Skeletal muscle cell (primary cell): ENCODE data around the gene CTXN3.
A peak's percentile ranks its signal among the peaks of the same experiment; 100 is the strongest.

Experiments used
- DNase-seq: peaks from one replicate; pipeline ENCODE4 v3.0.0-alpha.2; 2010; ENCODE audit warnings: low read depth
- H3K4me3 ChIP-seq: 2 replicates; pipeline ENCODE4 v1.5.1; 2011; ENCODE audit warnings: low read depth, mild to moderate bottlenecking, control low read depth, low read length, moderate library complexity

Gene CTXN3

GRCh38 chr5:127649018-127649439 lies at the start of gene CTXN3:
Gene CTXN3 (plus strand): TSS chr5:127649082. CDS start chr5:127657522, 8,440 bp downstream.
- no peak for DNase-seq

GRCh38 chr5:127599320-127599719 lies 49.6 kb upstream of the CTXN3 start:
- no peak for DNase-seq

More at GRCh38 chr5:127649018-127649439, at the start of gene CTXN3:
- no peak within 1 kb of the TSS for H3K4me3 ChIP-seq

GRCh38 chr5:127599847-127600246 lies 49.0 kb upstream of the CTXN3 start:
- H3K4me3 ChIP-seq: no peak overlapping the region
- no peak for DNase-seq

More at GRCh38 chr5:127599320-127599719, 49.6 kb upstream of the CTXN3 start:
- H3K4me3 ChIP-seq: no peak overlapping the region

- H3K4me3 ChIP-seq: no peak overlapping the region
- DNase-seq: no peak
Measured at GRCh38 chr5:127601111-127601510, 47.8 kb upstream of the CTXN3 start.

- no peak overlapping the region for H3K4me3 ChIP-seq
Measured at GRCh38 chr5:127601601-127602000, 47.3 kb upstream of the CTXN3 start.

GRCh38 chr5:127602481-127602880 lies 46.4 kb upstream of the CTXN3 start:
- no peak for DNase-seq
- no peak overlapping the region for H3K4me3 ChIP-seq

More at GRCh38 chr5:127601601-127602000, 47.3 kb upstream of the CTXN3 start:
- no peak for DNase-seq

- H3K4me3 ChIP-seq: no peak overlapping the region
- no peak for DNase-seq
Measured at GRCh38 chr5:127602896-127603844, 45.7 kb upstream of the CTXN3 start.

GRCh38 chr5:127608077-127608660 lies 40.7 kb upstream of the CTXN3 start:
- no peak overlapping the region for H3K4me3 ChIP-seq
- DNase-seq: no peak

- H3K4me3 ChIP-seq: no peak overlapping the region
- DNase-seq: no peak
Measured at GRCh38 chr5:127609011-127609410, 39.9 kb upstream of the CTXN3 start.

GRCh38 chr5:127609957-127610356 lies 38.9 kb upstream of the CTXN3 start:
- no peak for DNase-seq

GRCh38 chr5:127612441-127613141 lies 36.3 kb upstream of the CTXN3 start:
- DNase-seq: no peak
- no peak overlapping the region for H3K4me3 ChIP-seq

More at GRCh38 chr5:127609957-127610356, 38.9 kb upstream of the CTXN3 start:
- H3K4me3 ChIP-seq: no peak overlapping the region

- H3K4me3 ChIP-seq: no peak overlapping the region
- DNase-seq: peak; percentile 5
Measured at GRCh38 chr5:127615916-127616315, 33.0 kb upstream of the CTXN3 start.

- no peak overlapping the region for H3K4me3 ChIP-seq
- DNase-seq: no peak
Measured at GRCh38 chr5:127619908-127620479, 28.9 kb upstream of the CTXN3 start.

GRCh38 chr5:127621601-127622325 lies 27.1 kb upstream of the CTXN3 start:
- no peak for DNase-seq
- H3K4me3 ChIP-seq: no peak overlapping the region

GRCh38 chr5:127634007-127634406 lies 14.9 kb upstream of the CTXN3 start:
- no peak for DNase-seq
- no peak overlapping the region for H3K4me3 ChIP-seq

- no peak for DNase-seq
- no peak overlapping the region for H3K4me3 ChIP-seq
Measured at GRCh38 chr5:127639828-127640227, 9.1 kb upstream of the CTXN3 start.

GRCh38 chr5:127642949-127643348 lies 5.9 kb upstream of the CTXN3 start:
- DNase-seq: no peak
- no peak overlapping the region for H3K4me3 ChIP-seq

GRCh38 chr5:127643607-127644006 lies 5.3 kb upstream of the CTXN3 start:
- no peak for DNase-seq
- H3K4me3 ChIP-seq: no peak overlapping the region

- no peak overlapping the region for H3K4me3 ChIP-seq
- DNase-seq: no peak
Measured at GRCh38 chr5:127645300-127645726, 3.6 kb upstream of the CTXN3 start.
